MM.1S (cell line): ENCODE results near the gene SFXN5.

ENCODE experiments used
- CTCF ChIP-seq: fragments of 300-600 bp; sonication (generic); IDR thresholded peaks from 2 replicates; pipeline ENCODE4 v1.5.1; 2016; ENCODE audit warnings: antibody characterized with exemption, low read length, mixed read lengths
- EZH2 ChIP-seq: fragments of 300-600 bp; sonication (generic); optimal IDR thresholded peaks from 2 replicates; pipeline ENCODE3; 2017; ENCODE audit warnings: low read depth, mild to moderate bottlenecking, antibody characterized with exemption, low read length, mixed read lengths
- EZH2phosphoT487 ChIP-seq: fragments of 300-600 bp; sonication (generic); IDR thresholded peaks from 2 replicates; pipeline ENCODE4 v1.6.1; 2018; ENCODE audit warnings: antibody characterized with exemption, low read length

DNA sequence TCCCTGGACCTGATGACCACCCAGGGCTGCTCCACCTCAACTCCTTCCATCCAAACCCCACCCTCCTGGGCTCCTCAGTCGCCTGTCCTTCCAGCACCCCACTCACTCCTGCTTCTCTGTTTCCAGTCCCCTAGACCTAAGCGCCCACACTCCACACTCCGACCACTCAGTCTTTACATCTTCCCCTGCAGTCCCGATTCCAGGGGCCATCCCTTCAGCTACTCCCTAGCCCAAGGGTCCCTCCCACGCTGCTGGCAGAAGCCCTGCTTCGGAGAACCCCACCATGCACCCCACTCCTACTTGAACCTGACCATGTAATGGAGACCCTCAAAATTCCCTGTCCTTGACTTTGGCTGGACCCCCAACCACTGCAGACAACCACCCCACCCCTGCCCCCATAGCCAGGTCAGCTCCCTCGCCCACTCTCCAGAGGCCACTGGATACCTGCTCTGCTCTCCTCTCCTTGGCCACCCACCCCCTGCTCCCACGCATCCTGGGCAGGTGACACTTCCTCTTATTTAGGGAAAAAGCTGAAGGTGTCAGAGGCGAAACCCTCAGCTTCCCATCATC lies 126.0 kb downstream of the SFXN5 start:
- TF ChIP-seq CTCF (no peak), EZH2 (no peak), EZH2phosphoT487 (no peak)
